ENCODE measurements around the gene GABRD.

GRCh38 chr1:2001773-2002411 lies 17.3 kb upstream of the GABRD start:
- TF ChIP-seq, protein P1, sequence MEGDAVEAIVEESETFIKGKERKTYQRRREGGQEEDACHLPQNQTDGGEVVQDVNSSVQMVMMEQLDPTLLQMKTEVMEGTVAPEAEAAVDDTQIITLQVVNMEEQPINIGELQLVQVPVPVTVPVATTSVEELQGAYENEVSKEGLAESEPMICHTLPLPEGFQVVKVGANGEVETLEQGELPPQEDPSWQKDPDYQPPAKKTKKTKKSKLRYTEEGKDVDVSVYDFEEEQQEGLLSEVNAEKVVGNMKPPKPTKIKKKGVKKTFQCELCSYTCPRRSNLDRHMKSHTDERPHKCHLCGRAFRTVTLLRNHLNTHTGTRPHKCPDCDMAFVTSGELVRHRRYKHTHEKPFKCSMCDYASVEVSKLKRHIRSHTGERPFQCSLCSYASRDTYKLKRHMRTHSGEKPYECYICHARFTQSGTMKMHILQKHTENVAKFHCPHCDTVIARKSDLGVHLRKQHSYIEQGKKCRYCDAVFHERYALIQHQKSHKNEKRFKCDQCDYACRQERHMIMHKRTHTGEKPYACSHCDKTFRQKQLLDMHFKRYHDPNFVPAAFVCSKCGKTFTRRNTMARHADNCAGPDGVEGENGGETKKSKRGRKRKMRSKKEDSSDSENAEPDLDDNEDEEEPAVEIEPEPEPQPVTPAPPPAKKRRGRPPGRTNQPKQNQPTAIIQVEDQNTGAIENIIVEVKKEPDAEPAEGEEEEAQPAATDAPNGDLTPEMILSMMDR (IDR thresholded peaks at IDR 0.05; ENCODE audit: borderline replicate concordance, extremely low read depth, low read length, poor library complexity, severe bottlenecking): no peak
- TF ChIP-seq EZH2 (IDR thresholded peaks at IDR 0.05; ENCODE audit: borderline replicate concordance, low read depth, low read length, severe bottlenecking): no peak
